CD4-positive, alpha-beta T cell treated with Interleukin-2 at 100 ng/mL for 4 hours (primary cell): Measurements from ENCODE around the gene PAK3.

Experiments used
- DNase-seq: peaks from one replicate; pipeline ENCODE4 v3.0.0-alpha.2; 2020; ENCODE audit warnings: low spot score

PAK3 gene

GRCh38 chrX:111264385-111264784 is 168.4 kb downstream of the PAK3 start:
- no peak for DNase-seq

- DNase-seq, result no peak
Measured at GRCh38 chrX:111265486-111265885, 169.5 kb downstream of the PAK3 start.

GRCh38 chrX:111268506-111268905 is 172.5 kb downstream of the PAK3 start:
- no peak for DNase-seq

GRCh38 chrX:111270339-111270738 is 174.3 kb downstream of the PAK3 start, which contains the start of gene CAPN6:
CAPN6 (minus strand) TSS chrX:111270483; CDS start chrX:111263936, 6,547 bp downstream.
- DNase-seq, result no peak
